ENCODE data around the gene MAMDC4. TPM values are rescaled to one million over a fixed set of nuclear protein-coding genes. Genes with fewer than 3 reads are reported as not detected.
"Not testable (repeated sequence)": the region's sequence is repeated elsewhere in the genome, so short reads cannot be mapped to it uniquely, and the experiment has no call there.

The MAMDC4 gene
- total RNA-seq, 2 donors from 2014 or later, result 11.0 to 61.7 TPM

- Histone ChIP-seq H3K27ac (no peak overlapping the region), H3K9me3 (no peaks in the 10 kb centered on the region)
- intact Hi-C loops (cut with DNase I), result no loop called here
Observed at GRCh38 chr9:136832581-136832980, 19.6 kb upstream of the MAMDC4 start.

DNA sequence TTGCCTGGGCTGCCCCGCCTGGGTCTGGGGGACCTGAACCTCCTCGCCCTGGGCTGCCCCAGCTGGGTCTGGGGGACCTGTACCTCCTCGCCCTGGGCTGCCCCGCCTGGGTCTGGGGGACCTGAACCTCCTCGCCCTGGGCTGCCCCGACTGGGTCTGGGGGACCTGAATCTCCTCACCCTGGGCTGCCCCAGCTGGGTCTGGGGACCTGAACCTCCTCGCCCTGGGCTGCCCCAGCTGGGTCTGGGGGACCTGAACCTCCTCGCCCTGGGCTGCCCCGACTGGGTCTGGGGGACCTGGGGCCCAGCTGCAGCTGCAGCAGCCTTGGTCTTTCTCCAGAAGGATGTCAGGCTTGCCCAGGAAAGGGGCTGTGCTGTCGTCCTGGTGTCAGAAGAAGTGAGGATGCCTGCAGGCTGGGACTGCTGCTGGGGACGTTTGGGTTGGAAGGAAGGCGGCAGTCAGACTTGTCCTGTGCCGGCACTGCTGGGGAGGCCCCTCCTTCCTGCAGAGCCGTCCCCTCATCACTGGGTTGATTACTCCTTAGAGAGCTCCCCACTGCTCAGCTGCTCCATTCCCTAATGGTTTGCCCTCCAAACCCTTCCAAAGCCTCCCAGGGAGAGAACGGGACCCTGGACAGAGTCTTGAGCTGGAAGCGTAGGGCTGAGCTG is 18.6 kb upstream of the MAMDC4 start:
- not testable (repeated sequence) for DNase-seq
- peaks cover 20% of the 10 kb centered on the region for H3K36me3 ChIP-seq

More at GRCh38 chr9:136832581-136832980, 19.6 kb upstream of the MAMDC4 start:
- no peak for DNase-seq
- H3K27me3 ChIP-seq, result no peaks in the 10 kb centered on the region
- H3K4me1 ChIP-seq, result no peaks in the 10 kb centered on the region
- no peak for TF ChIP-seq CTCF (IDR thresholded peaks at IDR 0.05)
- peaks cover 20% of the 10 kb centered on the region for H3K36me3 ChIP-seq
- no peak overlapping the region for H3K9ac ChIP-seq (ENCODE audit: low read depth in 2 of 2, low read length in 2 of 2)
- no peak overlapping the region for H3K4me3 ChIP-seq

DNA sequence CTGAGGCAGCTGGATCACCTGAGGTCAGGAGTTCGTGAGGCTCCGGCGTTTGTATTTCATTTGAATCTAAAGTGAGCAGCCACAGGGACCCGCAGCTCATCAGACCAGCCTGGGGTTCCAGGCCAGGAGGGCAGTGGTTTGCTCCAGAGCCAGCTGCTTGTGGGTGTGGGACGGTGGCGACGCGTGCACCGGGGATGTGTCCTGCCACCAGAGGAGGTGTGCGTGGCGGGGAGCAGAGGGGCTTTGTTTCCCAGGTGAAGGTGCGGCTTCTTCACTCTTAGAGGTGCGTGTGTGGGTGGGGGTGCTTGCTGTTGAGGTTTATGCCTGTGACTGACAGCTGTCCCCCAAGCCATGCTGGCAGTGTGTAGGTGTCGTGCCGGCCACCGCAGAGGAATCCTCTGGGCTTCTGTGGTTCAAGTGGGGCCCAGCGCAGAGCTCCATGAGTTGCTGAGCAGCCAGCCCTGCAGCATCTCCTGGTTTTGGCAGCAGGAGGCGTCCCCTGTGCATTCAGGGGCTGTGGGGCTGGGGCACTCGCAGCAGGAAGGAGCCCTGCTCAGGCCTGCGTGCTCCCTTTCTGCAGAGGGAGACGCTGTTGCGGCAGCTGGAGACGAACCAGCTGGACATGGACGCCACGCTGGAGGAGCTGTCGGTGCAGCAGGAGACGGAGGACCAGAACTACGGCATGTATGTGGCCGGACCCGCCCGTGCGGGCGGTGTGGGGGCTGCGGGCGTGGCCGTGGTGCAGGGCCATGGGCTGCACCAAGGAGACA is 16.8 kb upstream of the MAMDC4 start:
- Histone ChIP-seq H3K27ac (no peak overlapping the region), H3K9me3 (no peaks in the 10 kb centered on the region), H3K27me3 (no peaks in the 10 kb centered on the region), H3K9ac (ENCODE audit: low read depth in 2 of 2, low read length in 2 of 2) (no peak overlapping the region), H3K4me3 (no peak overlapping the region), H3K4me1 (peaks cover 5% of the 10 kb centered on the region), H3K36me3 (peaks cover 11% of the 10 kb centered on the region)
- intact Hi-C loops (cut with DNase I), result no loop called here
- DNase-seq, result no peak
- no peak for TF ChIP-seq CTCF (IDR thresholded peaks at IDR 0.05)

More for the DNA sequence above, 18.6 kb upstream of the MAMDC4 start:
- H3K9ac ChIP-seq (ENCODE audit: low read depth in 2 of 2, low read length in 2 of 2); H3K9me3 ChIP-seq; H3K27me3 ChIP-seq; intact Hi-C loops (cut with DNase I); H3K27ac ChIP-seq; H3K4me3 ChIP-seq; H3K4me1 ChIP-seq: not testable (repeated sequence)

DNA sequence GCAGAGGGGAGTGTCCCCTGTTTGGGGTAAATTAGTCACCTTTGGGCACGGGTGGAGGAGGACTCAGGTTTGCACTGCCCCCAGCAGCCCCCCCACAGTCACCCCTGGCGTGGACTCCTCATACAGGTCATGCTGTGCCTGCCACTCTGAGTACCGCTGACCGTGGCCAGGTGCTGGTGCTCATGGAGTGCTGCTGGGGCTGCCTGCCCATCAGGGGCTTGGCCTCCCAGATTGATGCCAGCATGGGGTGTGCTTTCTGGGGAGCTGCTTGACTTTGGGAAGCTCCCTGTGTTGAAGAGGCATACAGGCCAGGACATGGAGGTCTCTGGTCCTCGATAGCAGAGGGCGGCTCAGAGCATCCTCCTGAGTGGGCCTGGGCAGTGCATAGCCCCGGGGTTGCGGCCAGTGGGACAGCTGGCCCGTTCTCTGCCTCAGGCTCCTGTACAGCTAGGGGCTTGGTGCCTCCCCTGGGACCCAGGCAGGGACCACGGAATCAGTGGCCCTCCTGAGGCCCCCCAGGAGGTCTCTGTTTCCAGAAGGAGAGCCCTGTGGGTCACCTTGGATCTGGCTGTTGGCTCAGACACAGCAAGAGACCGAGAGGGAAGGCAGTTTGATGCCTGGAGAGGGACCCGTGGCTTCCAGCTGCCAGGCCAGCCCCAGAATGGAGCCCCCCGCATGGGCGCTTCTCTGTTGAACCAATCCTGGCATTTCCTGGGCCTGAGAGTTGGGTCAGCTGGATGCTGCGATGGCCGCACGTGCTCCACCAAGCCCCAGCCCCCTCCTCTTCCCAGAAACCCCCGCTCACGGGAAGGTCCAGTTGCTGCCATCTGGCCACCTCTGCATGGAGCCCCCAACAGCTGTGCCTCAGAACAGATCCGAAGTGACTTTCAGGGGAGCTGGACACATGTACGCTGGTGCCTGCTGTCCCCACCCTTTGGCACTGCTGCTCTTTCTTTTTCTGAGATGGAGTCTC is 15.9 kb upstream of the MAMDC4 start:
- Histone ChIP-seq H3K9ac (ENCODE audit: low read depth in 2 of 2, low read length in 2 of 2) (no peak overlapping the region), H3K4me3 (no peak overlapping the region), H3K9me3 (no peaks in the 10 kb centered on the region), H3K27ac (no peak overlapping the region), H3K4me1 (peaks cover 9% of the 10 kb centered on the region), H3K27me3 (no peaks in the 10 kb centered on the region), H3K36me3 (peaks cover 8% of the 10 kb centered on the region)
- intact Hi-C loops (cut with DNase I), result no loop called here
- TF ChIP-seq CTCF (IDR thresholded peaks at IDR 0.05), result no peak
- no peak for DNase-seq

- peaks cover 3% of the 10 kb centered on the region for H3K36me3 ChIP-seq
- no peaks in the 10 kb centered on the region for H3K9me3 ChIP-seq
- H3K27me3 ChIP-seq, result no peaks in the 10 kb centered on the region
- no peak for TF ChIP-seq CTCF (IDR thresholded peaks at IDR 0.05)
- DNase-seq, result no peak
- H3K4me1 ChIP-seq, result peaks cover 18% of the 10 kb centered on the region
- no peak overlapping the region for H3K9ac ChIP-seq (ENCODE audit: low read depth in 2 of 2, low read length in 2 of 2)
- H3K4me3 ChIP-seq, result no peak overlapping the region
- H3K27ac ChIP-seq, result no peak overlapping the region
- intact Hi-C loops (cut with DNase I), result no loop called here
Observed at GRCh38 chr9:136837146-136837855, 14.8 kb upstream of the MAMDC4 start.

- H3K36me3 ChIP-seq; H3K9me3 ChIP-seq; H3K9ac ChIP-seq (ENCODE audit: low read depth in 2 of 2, low read length in 2 of 2); H3K27ac ChIP-seq; intact Hi-C loops (cut with DNase I); H3K4me3 ChIP-seq; H3K27me3 ChIP-seq; DNase-seq: not testable (repeated sequence)
- peaks cover 22% of the 10 kb centered on the region for H3K4me1 ChIP-seq
Observed at GRCh38 chr9:136837856-136838277, 14.3 kb upstream of the MAMDC4 start.
